ENCODE measurements around the gene CD79A. TPM values are rescaled to one million over a fixed set of nuclear protein-coding genes. Genes with fewer than 3 reads are reported as not detected.

Gene CD79A
- polyA plus RNA-seq (2012; ENCODE audit: missing spikeins): 249 TPM

GRCh38 chr19:41876847-41877832 lies at the start of gene CD79A:
TSS of gene CD79A (plus strand) at chr19:41877279. CDS start at chr19:41877305, 26 bp downstream.
- peak; percentile 83 for TF ChIP-seq POLR2AphosphoS5 (IDR thresholded peaks at IDR 0.05; ENCODE audit: low read depth, low read length)
- TF ChIP-seq POLR2A (IDR thresholded peaks at IDR 0.05; ENCODE audit: low read depth, low read length): peak; percentile 83
- peak; percentile 62; the same call in 1 of the 2 replicates for TF ChIP-seq TAF1 (IDR thresholded peaks at IDR 0.05; ENCODE audit: borderline replicate concordance, low read depth, low read length)
- DNase-seq (ENCODE audit: insufficient read length) (peak; percentile 71), FAIRE-seq (peak; percentile 99)

GRCh38 chr19:41837981-41838708 lies 38.9 kb upstream of the CD79A start:
- TF ChIP-seq POLR2A (IDR thresholded peaks at IDR 0.05; ENCODE audit: low read depth, low read length): no peak
- TF ChIP-seq TAF1 (IDR thresholded peaks at IDR 0.05; ENCODE audit: borderline replicate concordance, low read depth, low read length): no peak
- TF ChIP-seq POLR2AphosphoS5 (IDR thresholded peaks at IDR 0.05; ENCODE audit: low read depth, low read length): no peak
- no peak for DNase-seq (ENCODE audit: insufficient read length)
- no peak for FAIRE-seq

GRCh38 chr19:41839211-41839610 lies 37.9 kb upstream of the CD79A start:
- no peak for TF ChIP-seq POLR2A (IDR thresholded peaks at IDR 0.05; ENCODE audit: low read depth, low read length)
- DNase-seq (ENCODE audit: insufficient read length): no peak
- FAIRE-seq: no peak

- DNase-seq (ENCODE audit: insufficient read length): no peak
- FAIRE-seq: no peak
- TF ChIP-seq TAF1 (IDR thresholded peaks at IDR 0.05; ENCODE audit: borderline replicate concordance, low read depth, low read length): no peak
- TF ChIP-seq POLR2AphosphoS5 (IDR thresholded peaks at IDR 0.05; ENCODE audit: low read depth, low read length): no peak
- TF ChIP-seq POLR2A (IDR thresholded peaks at IDR 0.05; ENCODE audit: low read depth, low read length): no peak
Observed at GRCh38 chr19:41843371-41843770, 33.7 kb upstream of the CD79A start.

GRCh38 chr19:41844601-41845000 lies 32.5 kb upstream of the CD79A start, which contains the start of gene LYPD4:
TSS of gene LYPD4 (minus strand) at chr19:41844683. CDS start at chr19:41839285, 5,398 bp downstream.
- TF ChIP-seq POLR2A (IDR thresholded peaks at IDR 0.05; ENCODE audit: low read depth, low read length) (no peak), POLR2AphosphoS5 (IDR thresholded peaks at IDR 0.05; ENCODE audit: low read depth, low read length) (no peak), TAF1 (IDR thresholded peaks at IDR 0.05; ENCODE audit: borderline replicate concordance, low read depth, low read length) (no peak)
- DNase-seq (ENCODE audit: insufficient read length) (no peak), FAIRE-seq (no peak)

GRCh38 chr19:41845001-41845050 lies 32.3 kb upstream of the CD79A start, which contains the start of gene DMRTC2:
TSS of gene DMRTC2 (plus strand) at chr19:41845042. CDS start at chr19:41847429, 2,387 bp downstream.
- TF ChIP-seq POLR2AphosphoS5 (IDR thresholded peaks at IDR 0.05; ENCODE audit: low read depth, low read length) (no peak), POLR2A (IDR thresholded peaks at IDR 0.05; ENCODE audit: low read depth, low read length) (no peak), TAF1 (IDR thresholded peaks at IDR 0.05; ENCODE audit: borderline replicate concordance, low read depth, low read length) (no peak)
- DNase-seq (ENCODE audit: insufficient read length) (no peak), FAIRE-seq (no peak)

- DNase-seq (ENCODE audit: insufficient read length): no peak
- TF ChIP-seq POLR2A (IDR thresholded peaks at IDR 0.05; ENCODE audit: low read depth, low read length) (no peak), TAF1 (IDR thresholded peaks at IDR 0.05; ENCODE audit: borderline replicate concordance, low read depth, low read length) (no peak), POLR2AphosphoS5 (IDR thresholded peaks at IDR 0.05; ENCODE audit: low read depth, low read length) (no peak)
- FAIRE-seq: no peak
Observed at GRCh38 chr19:41845051-41845590, 32.0 kb upstream of the CD79A start.

- no peak for DNase-seq (ENCODE audit: insufficient read length)
- FAIRE-seq: no peak
- no peak for TF ChIP-seq TAF1 (IDR thresholded peaks at IDR 0.05; ENCODE audit: borderline replicate concordance, low read depth, low read length)
- no peak for TF ChIP-seq POLR2AphosphoS5 (IDR thresholded peaks at IDR 0.05; ENCODE audit: low read depth, low read length)
- no peak for TF ChIP-seq POLR2A (IDR thresholded peaks at IDR 0.05; ENCODE audit: low read depth, low read length)
Observed at GRCh38 chr19:41847351-41848105, 29.6 kb upstream of the CD79A start.

GRCh38 chr19:41848666-41849065 lies 28.4 kb upstream of the CD79A start:
- no peak for DNase-seq (ENCODE audit: insufficient read length)
- no peak for FAIRE-seq
- TF ChIP-seq TAF1 (IDR thresholded peaks at IDR 0.05; ENCODE audit: borderline replicate concordance, low read depth, low read length): no peak
- no peak for TF ChIP-seq POLR2A (IDR thresholded peaks at IDR 0.05; ENCODE audit: low read depth, low read length)

GRCh38 chr19:41849067-41849466 lies 28.0 kb upstream of the CD79A start:
- TF ChIP-seq TAF1 (IDR thresholded peaks at IDR 0.05; ENCODE audit: borderline replicate concordance, low read depth, low read length): no peak
- no peak for TF ChIP-seq POLR2A (IDR thresholded peaks at IDR 0.05; ENCODE audit: low read depth, low read length)
- no peak for TF ChIP-seq POLR2AphosphoS5 (IDR thresholded peaks at IDR 0.05; ENCODE audit: low read depth, low read length)
- FAIRE-seq (no peak), DNase-seq (ENCODE audit: insufficient read length) (no peak)

- no peak for TF ChIP-seq TAF1 (IDR thresholded peaks at IDR 0.05; ENCODE audit: borderline replicate concordance, low read depth, low read length)
- no peak for TF ChIP-seq POLR2AphosphoS5 (IDR thresholded peaks at IDR 0.05; ENCODE audit: low read depth, low read length)
- no peak for TF ChIP-seq POLR2A (IDR thresholded peaks at IDR 0.05; ENCODE audit: low read depth, low read length)
- no peak for FAIRE-seq
- no peak for DNase-seq (ENCODE audit: insufficient read length)
Observed at GRCh38 chr19:41850381-41850780, 26.7 kb upstream of the CD79A start.

All from GM12892 (cell line).